Skeletal muscle tissue (tissue), 4 donors: ENCODE results near the gene STRA8. TPM values are rescaled to one million over a fixed set of nuclear protein-coding genes. Genes with fewer than 3 reads are reported as not detected.

Source experiments
- H3K27ac ChIP-seq: one replicate; pipeline ENCODE4 v1.7.0; 2013; ENCODE audit warnings: mild to moderate bottlenecking, low read depth, low read length, inconsistent platforms
- H3K27me3 ChIP-seq, 3 donors: one replicate each; pipeline ENCODE4 v1.7.0; 2013; ENCODE audit warnings: low read length in 3 of 3; ENCODE audit not compliant: control insufficient read depth in 3 of 3, insufficient read depth in 3 of 3
- H3K36me3 ChIP-seq, 3 donors: one replicate each; pipeline ENCODE4 v1.7.0; 2013; ENCODE audit warnings: low read length in 3 of 3; ENCODE audit not compliant: control insufficient read depth in 3 of 3, insufficient read depth in 3 of 3
- H3K4me1 ChIP-seq, 3 donors: one replicate each; pipeline ENCODE4 v1.7.0; 2013; ENCODE audit warnings: low read length in 3 of 3, mild to moderate bottlenecking in 3 of 3; ENCODE audit not compliant: control insufficient read depth in 3 of 3, insufficient read depth in 3 of 3
- H3K4me3 ChIP-seq, 3 donors: one replicate each; pipeline ENCODE4 v1.7.0; 2013; ENCODE audit warnings: low read length in 3 of 3
- H3K9ac ChIP-seq, 3 donors: one replicate each; pipeline ENCODE4 v1.7.0; 2013; ENCODE audit warnings: low read length in 3 of 3, mild to moderate bottlenecking in 3 of 3, moderate library complexity in 2 of 3, low read depth in 1 of 3
- H3K9me3 ChIP-seq, 3 donors: one replicate each; pipeline ENCODE4 v1.7.0; 2013; ENCODE audit warnings: low read length in 3 of 3; ENCODE audit not compliant: control insufficient read depth in 3 of 3
- total RNA-seq: library from RNA; depleted of rRNA; stranded (reverse); fragments of >200 nt; gene quantifications from one replicate; pipeline ENCODE4 v1.2.3, GENCODE V29; 2014
- donor health status: Osteomylitis.

STRA8 gene
- total RNA-seq, 1 donor from 2014 or later, result not detected

GRCh38 chr7:135272303-135272702 is 38.7 kb downstream of the STRA8 start:
- Histone ChIP-seq H3K36me3 (no peaks in the 10 kb centered on the region), H3K9me3 (no peaks in the 10 kb centered on the region), H3K27me3 (peaks cover 0 to 3% (median 0%) of the 10 kb centered on the region in 3 donors), H3K9ac (no peak overlapping the region), H3K27ac (no peak overlapping the region), H3K4me1 (no peaks in the 10 kb centered on the region), H3K4me3 (no peak overlapping the region)

GRCh38 chr7:135273581-135273980 is 39.9 kb downstream of the STRA8 start:
- Histone ChIP-seq H3K27me3 (peaks cover 0 to 3% (median 0%) of the 10 kb centered on the region in 3 donors), H3K36me3 (no peaks in the 10 kb centered on the region), H3K27ac (no peak overlapping the region), H3K9ac (no peak overlapping the region), H3K4me3 (no peak overlapping the region), H3K4me1 (no peaks in the 10 kb centered on the region), H3K9me3 (no peaks in the 10 kb centered on the region)

- Histone ChIP-seq H3K9me3 (no peaks in the 10 kb centered on the region), H3K4me1 (no peaks in the 10 kb centered on the region), H3K4me3 (no peak overlapping the region), H3K36me3 (no peaks in the 10 kb centered on the region), H3K27me3 (peaks cover 0 to 5% (median 0%) of the 10 kb centered on the region in 3 donors), H3K27ac (no peak overlapping the region), H3K9ac (no peak overlapping the region)
Observed at GRCh38 chr7:135274495-135275268, 41.0 kb downstream of the STRA8 start.

- Histone ChIP-seq H3K9ac (no peak overlapping the region), H3K4me3 (no peak overlapping the region), H3K9me3 (no peaks in the 10 kb centered on the region), H3K27ac (no peak overlapping the region), H3K4me1 (no peaks in the 10 kb centered on the region), H3K36me3 (no peaks in the 10 kb centered on the region), H3K27me3 (peaks cover 0 to 5% (median 0%) of the 10 kb centered on the region in 3 donors)
Observed at GRCh38 chr7:135275971-135276580, 42.4 kb downstream of the STRA8 start.

- Histone ChIP-seq H3K4me1 (peaks cover 4 to 9% (median 5%) of the 10 kb centered on the region in 3 donors), H3K36me3 (no peaks in the 10 kb centered on the region), H3K27me3 (peaks cover 0 to 5% (median 0%) of the 10 kb centered on the region in 3 donors), H3K9ac (no peak overlapping the region), H3K27ac (no peak overlapping the region), H3K4me3 (no peak overlapping the region), H3K9me3 (no peaks in the 10 kb centered on the region)
Observed at GRCh38 chr7:135277161-135277560, 43.5 kb downstream of the STRA8 start.

- Histone ChIP-seq H3K4me3 (peak overlapping the region in 1 of 3 donors; percentile 65), H3K36me3 (no peaks in the 10 kb centered on the region), H3K9me3 (no peaks in the 10 kb centered on the region), H3K27ac (no peak overlapping the region), H3K9ac (no peak overlapping the region), H3K4me1 (peaks cover 14 to 23% (median 21%) of the 10 kb centered on the region in 3 donors), H3K27me3 (peaks cover 0 to 5% (median 0%) of the 10 kb centered on the region in 3 donors)
Observed at GRCh38 chr7:135281363-135281949, 47.8 kb downstream of the STRA8 start.

- Histone ChIP-seq H3K27ac (no peak overlapping the region), H3K4me3 (no peak overlapping the region), H3K4me1 (peaks cover 14 to 23% (median 21%) of the 10 kb centered on the region in 3 donors), H3K36me3 (no peaks in the 10 kb centered on the region), H3K27me3 (peaks cover 0 to 2% (median 0%) of the 10 kb centered on the region in 3 donors), H3K9me3 (no peaks in the 10 kb centered on the region), H3K9ac (no peak overlapping the region)
Observed at GRCh38 chr7:135282561-135283254, 49.1 kb downstream of the STRA8 start.

- Histone ChIP-seq H3K4me3 (no peak overlapping the region), H3K4me1 (peaks cover 14 to 23% (median 21%) of the 10 kb centered on the region in 3 donors), H3K27ac (no peak overlapping the region), H3K27me3 (peaks cover 0 to 2% (median 0%) of the 10 kb centered on the region in 3 donors), H3K36me3 (no peaks in the 10 kb centered on the region), H3K9ac (no peak overlapping the region), H3K9me3 (no peaks in the 10 kb centered on the region)
Observed at GRCh38 chr7:135283959-135284638, 50.5 kb downstream of the STRA8 start.

- H3K27ac ChIP-seq, result no peak overlapping the region
- no peak overlapping the region for H3K4me3 ChIP-seq
- H3K36me3 ChIP-seq, result no peaks in the 10 kb centered on the region
- H3K27me3 ChIP-seq, result no peaks in the 10 kb centered on the region
- H3K9me3 ChIP-seq, result no peaks in the 10 kb centered on the region
- peaks cover 14 to 23% (median 21%) of the 10 kb centered on the region in 3 donors for H3K4me1 ChIP-seq
- no peak overlapping the region for H3K9ac ChIP-seq
Observed at GRCh38 chr7:135285547-135286233, 52.1 kb downstream of the STRA8 start.
